Loucy (cell line): ENCODE measurements around the gene PUSL1.

Experiments used
- CTCF ChIP-seq: fragments of 200-600 bp; sonication (generic); conservative IDR thresholded peaks from 2 replicates; pipeline ENCODE4 v1.5.1; 2014; ENCODE audit warnings: mild to moderate bottlenecking, antibody characterized with exemption, low read length
- EZH2phosphoT487 ChIP-seq: fragments of 200-600 bp; IDR thresholded peaks from 2 replicates; pipeline ENCODE4 v1.6.1; 2018; ENCODE audit warnings: antibody characterized with exemption, mild to moderate bottlenecking, moderate library complexity, borderline replicate concordance

DNA sequence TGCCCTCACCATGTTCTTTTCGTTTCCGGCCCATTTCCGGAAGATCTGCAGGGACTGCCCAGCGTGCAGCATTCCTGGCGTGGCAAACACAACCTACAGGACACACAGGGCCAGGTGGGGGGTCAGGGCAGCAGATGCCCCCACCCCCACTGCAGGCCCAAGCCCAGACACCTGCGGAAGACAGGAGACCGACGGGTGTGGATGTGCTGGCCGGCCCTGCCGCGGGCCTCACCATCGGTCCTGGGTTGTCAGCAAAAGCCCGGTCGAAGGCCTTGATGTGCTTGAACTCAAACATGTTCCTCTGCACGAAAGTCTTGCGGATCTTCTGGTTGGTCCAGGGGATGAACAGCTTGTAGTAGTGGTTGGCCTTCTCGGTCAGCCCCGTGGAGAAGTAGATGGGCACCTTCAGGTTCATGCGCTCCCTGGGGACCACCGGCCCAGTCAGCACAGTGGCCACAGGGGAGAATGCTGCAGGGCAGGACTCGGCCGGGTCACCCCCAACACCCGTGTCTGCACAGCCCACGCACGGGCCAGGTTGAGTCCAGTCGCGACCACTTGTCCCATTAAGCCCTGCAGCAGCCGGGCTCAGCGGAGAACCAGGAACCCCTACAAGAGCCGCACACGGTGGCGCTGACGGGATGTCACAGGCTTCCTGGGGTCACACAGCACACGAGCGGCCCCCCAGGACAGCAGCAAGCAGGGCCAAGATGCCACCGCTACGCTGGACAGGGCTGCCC is 5.3 kb downstream of the PUSL1 start:
- no peak for TF ChIP-seq CTCF
- TF ChIP-seq EZH2phosphoT487 = no peak
